HPDE6-E6E7 (cell line): ENCODE data around the gene SGK1.
A peak's percentile ranks its signal among the peaks of the same experiment; 100 is the strongest.

Experiments
- DNase-seq: peaks from one replicate; pipeline ENCODE4 v3.0.0; 2011; ENCODE audit warnings: missing footprints; ENCODE audit errors: extremely low spot score

SGK1 gene

GRCh38 chr6:134317471-134318131 is at the start of gene SGK1:
Gene SGK1, minus strand, starts transcription at chr6:134318112. Its CDS starts 652 bp downstream, at chr6:134317460.
- DNase-seq: peak; percentile 19

DNA sequence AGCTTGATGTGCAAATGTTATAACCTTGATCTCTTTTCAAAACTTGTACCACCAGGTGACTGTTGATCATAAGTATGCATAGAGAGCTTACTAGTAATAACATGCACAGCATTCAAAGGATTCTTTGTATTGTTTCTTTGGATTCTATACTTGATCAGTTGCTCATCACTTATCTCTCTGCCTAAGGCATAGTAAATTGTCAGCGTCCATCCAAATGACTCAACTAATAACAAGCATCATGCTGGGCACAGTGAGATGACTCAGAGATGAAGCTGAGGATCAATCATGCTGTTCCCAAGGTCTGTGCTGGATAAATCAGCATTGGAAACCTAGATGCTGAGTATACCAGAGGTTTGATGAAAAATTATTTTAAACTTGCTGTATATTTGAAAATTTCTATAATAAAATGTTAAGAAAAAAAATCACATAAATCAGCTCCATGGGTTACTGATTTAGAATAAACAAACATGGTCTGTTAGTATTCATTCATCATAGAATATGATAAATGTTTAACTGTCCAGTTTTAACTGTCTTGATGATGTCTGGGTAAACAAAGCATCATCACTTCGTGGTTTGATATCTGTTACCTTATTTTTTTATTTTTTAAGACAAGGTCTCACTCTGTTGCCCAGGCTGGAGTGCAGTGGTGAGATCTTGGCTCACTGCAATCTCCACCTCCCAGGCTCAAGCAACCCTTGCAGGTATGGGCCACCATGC is 45.6 kb upstream of the SGK1 start:
- DNase-seq: peak; percentile 96

- DNase-seq: no peak
Measured at GRCh38 chr6:134361011-134361410, 43.1 kb upstream of the SGK1 start.

DNA sequence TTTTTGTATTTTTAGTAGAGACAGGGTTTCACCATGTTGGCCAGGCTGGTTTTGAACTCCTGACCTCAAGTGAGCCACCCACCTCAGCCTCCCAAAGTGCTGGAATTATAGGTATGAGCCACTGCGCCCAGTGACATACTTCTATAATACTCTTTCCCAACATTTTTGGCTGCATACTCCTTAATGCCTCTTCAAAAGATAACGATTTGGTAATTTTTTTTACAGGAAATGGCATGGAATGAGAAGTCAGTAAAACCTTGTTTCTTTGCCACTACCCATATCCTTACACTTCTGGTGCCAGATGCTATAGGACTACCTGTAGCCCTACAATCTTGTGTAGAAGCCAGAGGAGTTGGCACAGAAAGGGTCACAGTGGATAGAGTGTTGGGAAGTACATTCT is 41.4 kb upstream of the SGK1 start:
- no peak for DNase-seq

- no peak for DNase-seq
Measured at GRCh38 chr6:134358320-134358719, 40.4 kb upstream of the SGK1 start.

GRCh38 chr6:134357022-134357487 is 39.1 kb upstream of the SGK1 start:
- no peak for DNase-seq

- DNase-seq: no peak
Measured at GRCh38 chr6:134356405-134356804, 38.5 kb upstream of the SGK1 start.

- no peak for DNase-seq
Measured at GRCh38 chr6:134352786-134353480, 35.0 kb upstream of the SGK1 start.

GRCh38 chr6:134351615-134352474 is 33.9 kb upstream of the SGK1 start:
- no peak for DNase-seq

DNA sequence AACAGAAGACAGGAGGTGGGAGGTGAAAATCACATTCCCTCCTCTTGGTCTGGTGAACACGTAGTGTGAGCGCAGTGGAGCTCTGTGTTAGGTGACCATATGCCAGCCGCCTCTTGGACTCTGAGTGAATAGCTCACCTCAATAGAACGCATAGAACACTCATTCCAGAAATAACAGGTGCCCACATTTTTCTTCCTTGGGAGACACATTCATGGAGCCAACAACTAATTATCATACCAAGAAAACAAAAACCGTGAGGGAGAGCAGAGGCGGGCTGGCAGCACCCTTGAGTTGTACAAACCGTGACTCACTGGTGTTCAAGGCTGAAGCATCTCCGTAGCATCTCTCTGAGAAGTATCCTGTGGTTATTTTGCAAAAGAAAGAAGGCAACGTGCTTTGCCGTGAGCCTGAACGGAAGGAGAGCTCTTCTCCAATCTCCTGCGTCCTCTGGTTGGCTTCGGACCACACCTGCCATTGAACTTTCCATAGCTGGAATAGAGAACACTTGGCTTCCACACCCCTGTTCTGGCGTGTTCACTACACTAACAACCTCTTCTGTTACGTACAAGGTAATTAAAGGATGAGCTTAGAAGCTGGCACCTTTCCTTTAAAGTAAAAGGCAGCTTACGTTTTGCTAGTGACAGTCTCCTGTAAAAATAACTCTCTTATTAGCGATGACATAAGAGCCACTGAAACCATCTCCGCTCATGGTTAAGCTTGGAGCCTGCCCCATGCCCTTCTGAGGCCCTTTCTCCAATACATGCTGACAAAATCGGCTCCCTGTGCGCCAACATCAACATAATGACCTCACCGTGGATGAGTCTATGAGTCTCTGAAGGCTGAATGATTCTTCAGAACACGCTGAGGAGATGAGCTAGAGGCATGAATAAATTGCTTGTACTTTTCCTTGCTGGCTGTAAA is 30.2 kb upstream of the SGK1 start:
- DNase-seq: no peak

DNA sequence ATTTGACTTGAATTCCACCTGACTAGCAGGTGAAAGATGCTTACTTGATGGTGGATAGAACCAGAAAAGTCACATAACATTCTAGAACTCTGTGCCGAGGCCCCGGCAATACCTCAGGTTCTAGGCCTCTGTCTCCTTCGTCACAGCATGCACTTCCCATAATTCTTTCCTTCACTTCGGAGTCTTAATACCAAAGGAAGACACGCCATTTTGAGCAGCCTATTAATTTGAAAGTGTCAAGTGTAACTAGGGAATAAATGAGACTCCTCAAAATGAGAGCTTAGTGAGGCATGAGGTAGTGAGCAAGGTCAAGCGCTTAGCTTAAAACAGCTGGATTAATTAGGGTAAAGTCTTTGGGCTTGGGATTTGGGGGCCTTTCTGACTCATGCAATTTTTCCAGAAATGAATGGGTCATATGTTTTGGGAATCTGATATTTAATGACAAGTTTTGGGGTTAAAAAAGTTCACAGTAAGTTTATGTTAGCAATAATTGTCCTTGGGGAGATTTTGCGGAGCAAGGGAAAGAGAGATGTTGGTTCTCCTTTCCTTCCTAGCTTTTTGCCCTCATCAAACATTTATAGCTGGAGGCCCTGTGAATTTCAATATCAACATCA is 29.1 kb upstream of the SGK1 start:
- DNase-seq: no peak

- no peak for DNase-seq
Measured at GRCh38 chr6:134345789-134346188, 27.9 kb upstream of the SGK1 start.

DNA sequence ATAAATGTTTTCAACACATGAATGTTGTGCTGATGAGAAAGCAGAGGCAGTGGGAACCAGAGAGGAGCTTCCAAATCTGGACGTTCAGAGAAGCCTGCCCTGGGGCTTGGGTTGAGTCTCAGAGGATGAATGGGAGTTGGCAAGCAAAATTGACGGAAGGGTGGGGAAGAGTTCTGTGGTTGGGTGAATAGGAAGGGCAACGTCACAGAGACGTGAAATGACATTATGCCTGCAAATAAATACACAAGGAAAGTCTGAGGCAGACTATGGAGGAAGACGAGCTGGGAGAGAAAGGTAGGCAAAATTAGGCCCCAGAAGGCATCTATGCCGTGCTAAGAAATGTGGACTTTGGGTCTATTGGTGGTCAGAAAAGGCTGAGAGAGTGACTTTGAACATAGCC is 25.2 kb upstream of the SGK1 start:
- DNase-seq: no peak

- DNase-seq: no peak
Measured at GRCh38 chr6:134341999-134342567, 24.2 kb upstream of the SGK1 start.

DNA sequence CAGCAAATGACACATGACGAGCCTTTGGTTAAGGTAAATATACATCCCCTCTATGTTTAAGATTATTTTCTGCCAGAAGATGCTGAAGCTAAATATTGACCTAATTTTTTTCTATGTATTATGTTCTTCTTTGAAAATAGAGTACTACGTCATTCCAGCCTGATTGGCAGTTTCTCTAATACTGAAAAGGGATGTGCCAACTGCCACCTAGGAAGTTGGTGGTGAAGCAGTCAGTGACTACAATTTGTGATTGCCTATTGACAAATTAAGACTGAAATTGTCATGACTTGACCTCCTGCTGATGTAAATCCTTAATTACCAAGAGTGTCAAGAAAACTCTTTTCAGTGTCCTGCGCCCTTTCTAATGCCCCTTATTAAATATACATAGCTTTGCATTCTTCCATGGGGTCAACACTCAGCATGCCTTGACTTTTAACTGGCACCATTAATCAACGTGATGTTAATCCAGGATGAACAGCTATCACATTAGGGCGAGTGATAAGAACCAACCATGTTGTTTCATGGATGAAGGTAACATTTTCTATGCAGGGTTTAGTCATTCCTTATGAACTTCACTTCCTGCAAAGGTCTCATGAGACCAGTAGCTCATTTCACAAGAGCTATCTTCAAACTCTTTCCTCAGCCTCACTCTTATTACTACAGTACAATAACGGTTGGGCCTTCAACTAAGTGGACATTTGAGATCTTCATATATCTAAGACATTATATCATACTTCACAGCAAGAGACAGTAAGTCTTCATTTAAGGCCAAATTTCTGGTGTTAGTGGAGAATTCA is 22.5 kb upstream of the SGK1 start:
- DNase-seq: no peak

DNA sequence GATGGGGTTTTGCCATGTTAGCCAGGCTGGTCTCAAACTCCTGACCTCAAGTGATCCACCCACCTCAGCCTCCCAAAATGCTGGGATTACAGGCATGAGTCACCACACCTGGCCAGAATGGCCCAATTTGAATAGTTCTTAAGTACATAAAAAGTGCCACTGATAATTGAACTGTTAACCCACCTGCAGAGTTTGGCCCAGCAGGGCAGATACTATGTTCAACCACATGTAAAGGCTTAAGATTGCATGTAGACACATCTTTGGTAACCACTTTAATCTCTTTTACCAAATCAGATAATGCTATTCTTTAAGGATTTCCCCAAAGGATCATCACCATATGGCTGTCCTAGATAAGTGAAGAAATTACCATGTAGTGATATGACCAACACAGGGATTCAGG is 21.3 kb upstream of the SGK1 start:
- DNase-seq: no peak

DNA sequence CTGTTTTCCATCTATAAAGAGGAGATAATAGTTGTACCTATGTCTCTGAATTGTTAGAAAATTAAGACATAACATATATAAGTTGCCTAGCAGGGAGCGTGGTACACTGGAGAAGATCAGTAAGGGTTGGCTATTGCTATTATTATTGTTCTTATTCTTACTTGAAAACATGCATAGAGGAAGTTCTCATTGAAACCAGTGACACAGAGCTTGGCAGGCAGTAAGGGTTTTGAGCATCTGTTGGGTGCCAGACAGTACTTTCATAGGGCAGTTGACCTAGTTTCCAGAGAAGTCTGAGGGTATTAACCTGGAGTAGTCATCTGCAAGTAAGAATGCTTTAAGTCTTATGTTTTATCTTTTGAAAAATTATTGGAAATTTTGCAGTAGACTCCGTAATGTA is 13.3 kb upstream of the SGK1 start:
- no peak for DNase-seq

DNA sequence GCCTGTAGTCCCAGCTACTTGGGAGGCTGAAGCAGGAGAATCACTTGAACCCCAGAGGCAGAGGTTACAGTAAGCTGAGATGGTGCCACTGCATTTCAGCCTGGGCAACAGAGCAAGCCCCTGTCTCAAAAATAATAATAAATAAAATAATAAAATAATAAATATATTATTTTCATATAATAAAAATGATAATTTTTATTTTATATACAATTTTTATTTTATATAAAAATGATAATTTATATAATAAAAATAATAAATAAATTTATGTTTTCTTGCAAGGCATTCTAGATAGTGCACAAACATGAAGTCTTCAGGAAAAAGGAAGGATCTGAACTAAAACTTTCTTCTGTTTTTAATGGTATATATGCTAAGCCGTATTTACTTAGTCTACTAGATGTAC is 12.6 kb upstream of the SGK1 start:
- no peak for DNase-seq

- DNase-seq: no peak
Measured at GRCh38 chr6:134328792-134329191, 10.9 kb upstream of the SGK1 start.
